Trophoblast cell (in vitro differentiated cells and primary cell): ENCODE measurements around the gene CD151.
A peak's percentile ranks its signal among the peaks of the same experiment; 100 is the strongest.

Experiments used
- DNase-seq, 2 donors: peaks; one replicate each; pipeline ENCODE4 v3.0.0-alpha.2; 2016
- H2AFZ ChIP-seq: 2 replicates; pipeline ENCODE4 v1.6.1; 2013; ENCODE audit warnings: low read length, moderate library complexity, mild to moderate bottlenecking; ENCODE audit not compliant: insufficient read depth, poor library complexity
- H2AK5ac ChIP-seq: 2 replicates; pipeline ENCODE4 v1.6.1; 2013; ENCODE audit warnings: mild to moderate bottlenecking, low read length
- H2BK120ac ChIP-seq: 2 replicates; pipeline ENCODE4 v1.6.1; 2013; ENCODE audit warnings: low read length, mild to moderate bottlenecking, moderate library complexity; ENCODE audit not compliant: insufficient read depth, poor library complexity
- H2BK12ac ChIP-seq: 2 replicates; pipeline ENCODE4 v1.6.1; 2013; ENCODE audit warnings: mild to moderate bottlenecking, low read length, moderate library complexity
- H2BK5ac ChIP-seq: 2 replicates; pipeline ENCODE4 v1.6.1; 2013; ENCODE audit warnings: low read length, low read depth, moderate library complexity, mild to moderate bottlenecking; ENCODE audit not compliant: poor library complexity
- H3K14ac ChIP-seq: 2 replicates; pipeline ENCODE4 v1.6.1; 2013; ENCODE audit warnings: mild to moderate bottlenecking, low read length
- H3K18ac ChIP-seq: 2 replicates; pipeline ENCODE4 v1.6.1; 2013; ENCODE audit warnings: mild to moderate bottlenecking, low read length
- H3K23ac ChIP-seq: 2 replicates; pipeline ENCODE4 v1.6.1; 2013; ENCODE audit warnings: low read length
- H3K27ac ChIP-seq: 2 replicates; pipeline ENCODE4 v1.5.1; 2013; ENCODE audit warnings: low read depth, mild to moderate bottlenecking, inconsistent platforms, low read length, moderate library complexity
- H3K27me3 ChIP-seq: 2 replicates; pipeline ENCODE4 v1.6.1; 2013; ENCODE audit warnings: inconsistent platforms, mild to moderate bottlenecking, low read length, moderate library complexity; ENCODE audit not compliant: insufficient read depth
- H3K36me3 ChIP-seq, 2 experiments: 1 replicate in 1 of 2; 2 replicates in 1 of 2; pipeline ENCODE4 v1.6.1; 2013; ENCODE audit warnings: low read length in 2 of 2, mild to moderate bottlenecking in 2 of 2, moderate library complexity in 1 of 2; ENCODE audit not compliant: insufficient read depth in 2 of 2, control insufficient read depth in 1 of 2
- H3K4ac ChIP-seq: 2 replicates; pipeline ENCODE4 v1.6.1; 2013; ENCODE audit warnings: low read depth, mild to moderate bottlenecking, low read length, moderate library complexity
- H3K4me1 ChIP-seq, 2 experiments: 1 replicate in 1 of 2; 2 replicates in 1 of 2; pipeline ENCODE4 v1.6.1; 2013; ENCODE audit warnings: low read length in 2 of 2, mild to moderate bottlenecking in 2 of 2, moderate library complexity in 1 of 2; ENCODE audit not compliant: insufficient read depth in 2 of 2, control insufficient read depth in 1 of 2
- H3K4me2 ChIP-seq: 2 replicates; pipeline ENCODE4 v1.6.1; 2013; ENCODE audit warnings: inconsistent platforms, mild to moderate bottlenecking, low read length, moderate library complexity
- H3K4me3 ChIP-seq: 2 replicates; pipeline ENCODE4 v1.5.1; 2013; ENCODE audit warnings: mild to moderate bottlenecking, low read depth, low read length, inconsistent platforms
- H3K79me1 ChIP-seq: one replicate; pipeline ENCODE4 v1.6.1; 2013; ENCODE audit warnings: low read length
- H3K79me2 ChIP-seq: 2 replicates; pipeline ENCODE4 v1.6.1; 2013; ENCODE audit warnings: low read length, mild to moderate bottlenecking; ENCODE audit not compliant: control insufficient read depth, insufficient read depth, poor library complexity
- H3K9ac ChIP-seq: 2 replicates; pipeline ENCODE4 v1.6.1; 2013; ENCODE audit warnings: mild to moderate bottlenecking, low read length
- H3K9me3 ChIP-seq: 2 replicates; pipeline ENCODE4 v1.6.1; 2013; ENCODE audit warnings: low read depth, mild to moderate bottlenecking, control low read depth, inconsistent platforms, low read length; ENCODE audit not compliant: insufficient read depth
- H4K12ac ChIP-seq: 2 replicates; pipeline ENCODE4 v1.6.1; 2013; ENCODE audit warnings: low read depth, mild to moderate bottlenecking, low read length, moderate library complexity
- H4K8ac ChIP-seq: 2 replicates; pipeline ENCODE4 v1.6.1; 2013; ENCODE audit warnings: low read depth, mild to moderate bottlenecking, low read length, moderate library complexity
- H4K91ac ChIP-seq: one replicate; pipeline ENCODE4 v1.6.1; 2013; ENCODE audit warnings: low read depth, mild to moderate bottlenecking, low read length, moderate library complexity
- WGBS: extraction: QIAGEN DNeasy Blood & Tissue Kit; methylation state at CpG from one replicate; pipeline ENCODE4 v1.1.7; 2013; ENCODE audit warnings: missing lambda C conversion rate; ENCODE audit not compliant: insufficient read length, insufficient coverage; ENCODE audit errors: extremely low coverage; 5-methylcytosine and 5-hydroxymethylcytosine counted together

CD151 gene

DNA sequence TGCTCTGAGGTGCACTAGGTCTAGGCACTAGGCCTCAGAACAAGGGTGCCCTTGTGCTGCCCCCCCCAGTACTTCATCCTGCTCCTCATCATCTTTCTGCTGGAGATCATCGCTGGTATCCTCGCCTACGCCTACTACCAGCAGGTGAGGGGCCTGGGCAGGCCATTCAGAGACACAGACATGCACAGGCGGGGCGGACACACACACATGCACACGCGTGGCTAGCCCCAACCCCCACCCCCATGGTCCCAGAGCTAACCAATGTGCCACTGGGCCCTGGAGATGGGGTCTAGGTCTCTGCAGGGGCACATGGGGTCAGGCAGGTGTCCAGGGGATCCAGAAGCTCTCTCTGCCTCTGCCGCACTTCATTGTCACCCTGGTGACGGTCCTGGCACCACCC is 3.9 kb downstream of the CD151 start:
- Histone ChIP-seq H2BK120ac (no peak overlapping the region), H2AFZ (no peak overlapping the region), H3K4ac (no peak overlapping the region), H3K27ac (no peak overlapping the region), H2AK5ac (no peak overlapping the region), H3K4me2 (no peak overlapping the region), H3K9me3 (peaks cover 5% of the 10 kb centered on the region), H3K79me1 (peaks cover 15% of the 10 kb centered on the region), H3K36me3 (peaks cover 55 to 59% of the 10 kb centered on the region in 2 experiments), H3K23ac (no peak overlapping the region), H3K9ac (no peak overlapping the region), H3K79me2 (peaks cover 15% of the 10 kb centered on the region), H3K18ac (no peak overlapping the region), H4K12ac (no peak overlapping the region), H2BK12ac (no peak overlapping the region), H3K4me1 (peaks cover 27 to 28% of the 10 kb centered on the region in 2 experiments), H3K27me3 (peaks cover 2% of the 10 kb centered on the region), H4K8ac (no peak overlapping the region), H3K14ac (no peak overlapping the region), H3K4me3 (peak overlapping the region; percentile 18), H4K91ac (no peak overlapping the region), H2BK5ac (no peak overlapping the region)
- DNase-seq, result no peak
- no CpG with 5 or more reads among the region's 9 CpGs for WGBS

DNA sequence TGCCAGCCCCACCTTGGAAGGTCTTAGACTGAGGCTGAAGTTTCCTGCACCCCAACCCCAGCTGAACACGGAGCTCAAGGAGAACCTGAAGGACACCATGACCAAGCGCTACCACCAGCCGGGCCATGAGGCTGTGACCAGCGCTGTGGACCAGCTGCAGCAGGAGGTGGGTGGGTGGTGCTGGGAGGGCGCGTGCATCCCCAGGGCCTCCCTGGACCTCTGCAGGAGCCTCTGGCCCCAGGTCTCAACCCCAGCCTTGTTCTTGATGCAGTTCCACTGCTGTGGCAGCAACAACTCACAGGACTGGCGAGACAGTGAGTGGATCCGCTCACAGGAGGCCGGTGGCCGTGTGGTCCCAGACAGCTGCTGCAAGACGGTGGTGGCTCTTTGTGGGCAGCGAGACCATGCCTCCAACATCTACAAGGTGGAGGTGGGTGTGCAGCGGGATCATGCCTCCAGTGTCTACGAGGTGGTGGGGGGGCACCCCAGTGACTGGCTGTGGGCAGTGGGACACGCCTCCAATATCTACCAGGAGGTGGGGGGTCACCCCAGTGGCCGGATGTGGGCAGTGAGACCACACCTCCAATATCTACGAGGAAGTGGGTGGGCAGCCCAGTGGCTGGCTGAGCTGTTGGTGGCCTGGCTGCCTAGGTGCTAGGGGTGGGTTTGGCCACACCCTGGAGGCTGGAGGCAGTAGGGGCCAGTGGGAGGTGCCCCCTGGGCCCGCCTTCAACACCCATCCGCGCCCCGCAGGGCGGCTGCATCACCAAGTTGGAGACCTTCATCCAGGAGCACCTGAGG is 4.6 kb downstream of the CD151 start:
- Histone ChIP-seq H2AK5ac (no peak overlapping the region), H3K4ac (no peak overlapping the region), H3K14ac (no peak overlapping the region), H3K79me1 (peaks cover 15% of the 10 kb centered on the region), H3K27me3 (no peaks in the 10 kb centered on the region), H2AFZ (no peak overlapping the region), H3K4me1 (peaks cover 21 to 22% of the 10 kb centered on the region in 2 experiments), H4K91ac (no peak overlapping the region), H3K36me3 (peaks cover 55 to 59% of the 10 kb centered on the region in 2 experiments), H4K8ac (no peak overlapping the region), H3K9me3 (no peaks in the 10 kb centered on the region), H3K27ac (no peak overlapping the region), H3K18ac (no peak overlapping the region), H3K79me2 (peaks cover 18% of the 10 kb centered on the region), H3K4me3 (no peak overlapping the region), H3K4me2 (no peak overlapping the region), H2BK12ac (no peak overlapping the region), H4K12ac (peak overlapping the region; percentile 12), H2BK5ac (no peak overlapping the region), H3K9ac (no peak overlapping the region), H3K23ac (no peak overlapping the region), H2BK120ac (no peak overlapping the region)
- no CpG with 5 or more reads among the region's 22 CpGs for WGBS
- no peak for DNase-seq

DNA sequence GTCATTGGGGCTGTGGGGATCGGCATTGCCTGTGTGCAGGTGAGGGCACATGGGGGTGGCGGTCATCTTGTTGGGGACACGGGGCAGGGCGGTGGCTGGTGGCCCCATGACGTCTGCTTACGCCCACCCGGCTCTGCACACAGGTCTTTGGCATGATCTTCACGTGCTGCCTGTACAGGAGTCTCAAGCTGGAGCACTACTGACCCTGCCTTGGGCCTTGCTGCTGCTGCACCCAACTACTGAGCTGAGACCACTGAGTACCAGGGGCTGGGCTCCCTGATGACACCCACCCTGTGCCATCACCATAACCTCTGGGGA is 5.2 kb downstream of the CD151 start:
- H2AFZ ChIP-seq, result no peak overlapping the region
- H4K8ac ChIP-seq, result no peak overlapping the region
- no peak overlapping the region for H2BK5ac ChIP-seq
- H3K27ac ChIP-seq, result no peak overlapping the region
- H2BK12ac ChIP-seq, result no peak overlapping the region
- peaks cover 55 to 59% of the 10 kb centered on the region in 2 experiments for H3K36me3 ChIP-seq
- no peak overlapping the region for H3K4me2 ChIP-seq
- H3K79me2 ChIP-seq, result peaks cover 20% of the 10 kb centered on the region
- H3K9ac ChIP-seq, result no peak overlapping the region
- no peak overlapping the region for H4K12ac ChIP-seq
- H3K4me1 ChIP-seq, result peaks cover 19 to 20% of the 10 kb centered on the region in 2 experiments
- H3K79me1 ChIP-seq, result peaks cover 14% of the 10 kb centered on the region
- DNase-seq, result no peak
- no peak overlapping the region for H3K4ac ChIP-seq
- no peak overlapping the region for H2BK120ac ChIP-seq
- no peak overlapping the region for H3K23ac ChIP-seq
- WGBS, result no CpG with 5 or more reads among the region's 8 CpGs
- H4K91ac ChIP-seq, result no peak overlapping the region
- H3K27me3 ChIP-seq, result no peaks in the 10 kb centered on the region
- no peak overlapping the region for H2AK5ac ChIP-seq
- no peak overlapping the region for H3K4me3 ChIP-seq
- H3K18ac ChIP-seq, result no peak overlapping the region
- no peaks in the 10 kb centered on the region for H3K9me3 ChIP-seq
- H3K14ac ChIP-seq, result no peak overlapping the region

DNA sequence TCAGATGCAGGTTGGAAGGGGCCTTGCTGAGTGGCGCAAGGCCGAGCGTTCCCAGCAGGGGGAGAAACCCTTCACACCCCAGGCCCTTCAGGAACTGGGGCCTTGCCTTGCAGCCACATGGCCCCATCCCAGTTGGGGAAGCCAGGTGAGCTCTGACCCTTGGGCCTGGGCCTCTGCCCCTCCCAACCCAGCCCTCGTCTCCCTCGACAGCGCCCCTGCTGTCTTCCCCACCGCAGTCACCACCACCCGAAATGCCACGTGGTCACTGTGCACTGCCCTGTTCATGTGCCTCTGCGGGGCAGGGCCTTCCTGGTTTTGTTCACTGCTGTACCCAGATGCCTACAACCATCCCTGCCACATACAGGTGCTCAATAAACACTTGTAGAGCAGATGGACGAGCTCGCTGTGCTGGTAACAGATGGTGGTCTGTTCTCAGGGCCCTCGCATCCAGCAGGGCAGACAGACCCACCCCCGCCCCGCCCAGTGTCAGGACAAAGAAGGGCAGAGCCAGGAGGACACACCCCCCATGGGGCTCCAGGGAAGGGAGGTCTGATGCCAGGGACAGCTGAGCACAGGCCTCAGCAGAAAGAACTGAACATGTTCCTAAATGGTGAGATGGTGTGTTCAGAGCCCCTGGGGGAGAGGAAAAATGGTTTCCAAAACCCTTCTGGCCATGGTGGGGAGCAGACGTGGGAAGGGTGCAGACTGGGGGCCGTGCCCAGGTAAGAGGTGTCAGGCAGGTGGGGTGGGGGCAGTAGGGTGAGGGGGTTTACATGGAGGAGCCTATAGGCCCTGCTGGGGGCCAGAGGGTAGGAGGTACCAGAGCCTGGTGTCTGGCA is 5.9 kb downstream of the CD151 start:
- H2AFZ ChIP-seq, result no peak overlapping the region
- H2BK5ac ChIP-seq, result no peak overlapping the region
- H3K27me3 ChIP-seq, result no peaks in the 10 kb centered on the region
- H3K79me1 ChIP-seq, result peaks cover 13% of the 10 kb centered on the region
- no peak overlapping the region for H2AK5ac ChIP-seq
- H3K9ac ChIP-seq, result no peak overlapping the region
- no peak overlapping the region for H3K4me2 ChIP-seq
- H3K4ac ChIP-seq, result no peak overlapping the region
- no peak for DNase-seq
- H4K91ac ChIP-seq, result no peak overlapping the region
- no CpG with 5 or more reads among the region's 17 CpGs for WGBS
- no peaks in the 10 kb centered on the region for H3K9me3 ChIP-seq
- H2BK12ac ChIP-seq, result no peak overlapping the region
- H4K12ac ChIP-seq, result no peak overlapping the region
- no peak overlapping the region for H3K18ac ChIP-seq
- no peak overlapping the region for H3K14ac ChIP-seq
- H3K27ac ChIP-seq, result no peak overlapping the region
- peaks cover 55 to 59% of the 10 kb centered on the region in 2 experiments for H3K36me3 ChIP-seq
- H3K4me1 ChIP-seq, result peaks cover 21 to 23% of the 10 kb centered on the region in 2 experiments
- H3K23ac ChIP-seq, result no peak overlapping the region
- H2BK120ac ChIP-seq, result no peak overlapping the region
- H3K79me2 ChIP-seq, result peaks cover 14% of the 10 kb centered on the region
- H3K4me3 ChIP-seq, result no peak overlapping the region
- H4K8ac ChIP-seq, result no peak overlapping the region
